ENCODE results near the gene CASP3.
"Not testable (repeated sequence)": the region's sequence is repeated elsewhere in the genome, so short reads cannot be mapped to it uniquely, and the experiment has no call there.

Gene CASP3

GRCh38 chr4:184662236-184662635 lies 13.0 kb upstream of the CASP3 start:
- Histone ChIP-seq H3K27me3 (replicated peaks; ENCODE audit: control insufficient read depth, insufficient read depth, low read length) (no peaks in the 10 kb centered on the region), H3K4me3 (replicated peaks; ENCODE audit: low read depth, low read length) (no peak overlapping the region), H3K36me3 (ENCODE audit: control insufficient read depth, insufficient read depth, low read length) (peaks cover 4% of the 10 kb centered on the region)
- no peak for TF ChIP-seq CTCF (IDR thresholded peaks at IDR 0.05; ENCODE audit: insufficient read depth, low read length, poor library complexity, severe bottlenecking)
- no peak for DNase-seq (ENCODE audit: extremely low read depth, insufficient read length)

- no peak for TF ChIP-seq CTCF (IDR thresholded peaks at IDR 0.05; ENCODE audit: insufficient read depth, low read length, poor library complexity, severe bottlenecking)
- Histone ChIP-seq H3K27me3 (replicated peaks; ENCODE audit: control insufficient read depth, insufficient read depth, low read length) (no peaks in the 10 kb centered on the region), H3K4me3 (replicated peaks; ENCODE audit: low read depth, low read length) (no peak overlapping the region), H3K36me3 (ENCODE audit: control insufficient read depth, insufficient read depth, low read length) (no peaks in the 10 kb centered on the region; the same call in 1 of the 2 replicates)
- no peak for DNase-seq (ENCODE audit: extremely low read depth, insufficient read length)
Observed at GRCh38 chr4:184660978-184661377, 11.7 kb upstream of the CASP3 start.

- not testable (repeated sequence) for H3K36me3 ChIP-seq (ENCODE audit: control insufficient read depth, insufficient read depth, low read length); H3K27me3 ChIP-seq (replicated peaks; ENCODE audit: control insufficient read depth, insufficient read depth, low read length); DNase-seq (ENCODE audit: extremely low read depth, insufficient read length); H3K4me3 ChIP-seq (replicated peaks; ENCODE audit: low read depth, low read length)
Observed at GRCh38 chr4:184657820-184658219, 8.6 kb upstream of the CASP3 start.

- Histone ChIP-seq H3K4me3 (replicated peaks; ENCODE audit: low read depth, low read length) (no peak overlapping the region), H3K27me3 (replicated peaks; ENCODE audit: control insufficient read depth, insufficient read depth, low read length) (no peaks in the 10 kb centered on the region), H3K36me3 (ENCODE audit: control insufficient read depth, insufficient read depth, low read length) (no peaks in the 10 kb centered on the region)
- no peak for TF ChIP-seq CTCF (IDR thresholded peaks at IDR 0.05; ENCODE audit: insufficient read depth, low read length, poor library complexity, severe bottlenecking)
- no peak for DNase-seq (ENCODE audit: extremely low read depth, insufficient read length)
Observed at GRCh38 chr4:184657144-184657543, 7.9 kb upstream of the CASP3 start.

GRCh38 chr4:184655889-184656869 lies 6.9 kb upstream of the CASP3 start:
- H3K36me3 ChIP-seq (ENCODE audit: control insufficient read depth, insufficient read depth, low read length) = no peaks in the 10 kb centered on the region
- no peak for TF ChIP-seq CTCF (IDR thresholded peaks at IDR 0.05; ENCODE audit: insufficient read depth, low read length, poor library complexity, severe bottlenecking)
- H3K4me3 ChIP-seq (replicated peaks; ENCODE audit: low read depth, low read length) = no peak overlapping the region
- H3K27me3 ChIP-seq (replicated peaks; ENCODE audit: control insufficient read depth, insufficient read depth, low read length) = no peaks in the 10 kb centered on the region
- DNase-seq (ENCODE audit: extremely low read depth, insufficient read length) = no peak

GRCh38 chr4:184653650-184654049 lies 4.4 kb upstream of the CASP3 start:
- DNase-seq (ENCODE audit: extremely low read depth, insufficient read length) = no peak
- H3K4me3 ChIP-seq (replicated peaks; ENCODE audit: low read depth, low read length) = no peak overlapping the region
- TF ChIP-seq CTCF (IDR thresholded peaks at IDR 0.05; ENCODE audit: insufficient read depth, low read length, poor library complexity, severe bottlenecking) = no peak
- no peaks in the 10 kb centered on the region for H3K36me3 ChIP-seq (ENCODE audit: control insufficient read depth, insufficient read depth, low read length)
- no peaks in the 10 kb centered on the region for H3K27me3 ChIP-seq (replicated peaks; ENCODE audit: control insufficient read depth, insufficient read depth, low read length)

GRCh38 chr4:184652681-184653080 lies 3.4 kb upstream of the CASP3 start:
- not testable (repeated sequence) for H3K4me3 ChIP-seq (replicated peaks; ENCODE audit: low read depth, low read length); H3K36me3 ChIP-seq (ENCODE audit: control insufficient read depth, insufficient read depth, low read length); H3K27me3 ChIP-seq (replicated peaks; ENCODE audit: control insufficient read depth, insufficient read depth, low read length); DNase-seq (ENCODE audit: extremely low read depth, insufficient read length)
